Spleen (tissue), 7 donors: ENCODE results near the gene ELF1.

ENCODE experiments used
- POLR2A ChIP-seq, 3 donors: fragments of 450-650 bp; IDR thresholded peaks; one replicate each; pipeline ENCODE4 v1.5.1; 2017; ENCODE audit warnings: antibody characterized with exemption in 3 of 3, mild to moderate bottlenecking in 1 of 3
- TF ChIP-seq, protein P1 (sequence below), 11 experiments: fragments of 200-600 bp in 7 of 11; fragments of 450-650 bp in 4 of 11; sonication (generic) in 4 of 11; IDR thresholded peaks in 8 of 11; conservative IDR thresholded peaks in 3 of 11; 1 replicate in 7 of 11; 2 replicates in 4 of 11; pipeline versions ENCODE4 v1.4.0 to v1.8.0; 2016 to 2021; ENCODE audit warnings: antibody characterized with exemption in 11 of 11, inconsistent platforms in 4 of 11, mild to moderate bottlenecking in 1 of 11
- donor health status: DM: no; HTN: no; CAD: no; lungs with moderate emphysema.
- donor health status: DM: no; HTN: no; CAD: no.
- donor health status: DM: no; HTN: no; CAD: no.

- no peak for TF ChIP-seq POLR2A (IDR thresholded peaks at IDR 0.05)
- TF ChIP-seq, protein P1, sequence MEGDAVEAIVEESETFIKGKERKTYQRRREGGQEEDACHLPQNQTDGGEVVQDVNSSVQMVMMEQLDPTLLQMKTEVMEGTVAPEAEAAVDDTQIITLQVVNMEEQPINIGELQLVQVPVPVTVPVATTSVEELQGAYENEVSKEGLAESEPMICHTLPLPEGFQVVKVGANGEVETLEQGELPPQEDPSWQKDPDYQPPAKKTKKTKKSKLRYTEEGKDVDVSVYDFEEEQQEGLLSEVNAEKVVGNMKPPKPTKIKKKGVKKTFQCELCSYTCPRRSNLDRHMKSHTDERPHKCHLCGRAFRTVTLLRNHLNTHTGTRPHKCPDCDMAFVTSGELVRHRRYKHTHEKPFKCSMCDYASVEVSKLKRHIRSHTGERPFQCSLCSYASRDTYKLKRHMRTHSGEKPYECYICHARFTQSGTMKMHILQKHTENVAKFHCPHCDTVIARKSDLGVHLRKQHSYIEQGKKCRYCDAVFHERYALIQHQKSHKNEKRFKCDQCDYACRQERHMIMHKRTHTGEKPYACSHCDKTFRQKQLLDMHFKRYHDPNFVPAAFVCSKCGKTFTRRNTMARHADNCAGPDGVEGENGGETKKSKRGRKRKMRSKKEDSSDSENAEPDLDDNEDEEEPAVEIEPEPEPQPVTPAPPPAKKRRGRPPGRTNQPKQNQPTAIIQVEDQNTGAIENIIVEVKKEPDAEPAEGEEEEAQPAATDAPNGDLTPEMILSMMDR (IDR thresholded peaks at IDR 0.05 in 8 of 11, conservative IDR thresholded peaks at IDR 0.05 in 3 of 11): no peak
Observed at GRCh38 chr13:40933508-40934204, 85.5 kb downstream of the ELF1 start.
